Measurements from ENCODE around the gene FUT3. TPM values are rescaled to one million over a fixed set of nuclear protein-coding genes. Genes with fewer than 3 reads are reported as not detected.

Gene FUT3
- polyA plus RNA-seq, 3 donors: not detected

DNA sequence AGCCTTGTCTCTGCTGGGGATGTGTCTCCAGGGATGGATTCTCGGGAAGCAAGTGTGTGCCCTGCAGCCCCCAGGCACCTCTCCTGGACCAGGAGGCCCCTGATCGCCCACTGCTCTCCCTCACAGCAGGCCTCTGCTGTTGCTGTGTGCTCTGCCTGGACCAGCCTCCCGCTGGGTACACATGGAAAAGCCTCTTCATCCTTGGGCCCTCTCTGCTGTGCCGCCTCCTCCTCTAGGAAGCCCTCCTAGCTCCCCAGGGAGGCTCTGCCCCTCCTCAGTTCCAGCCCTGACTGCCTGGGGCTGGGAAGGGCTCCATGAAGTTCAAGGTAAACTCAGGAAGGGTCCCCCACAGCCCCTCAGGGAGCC is 40.3 kb upstream of the FUT3 start:
- peaks cover 22 to 41% (median 24%) of the 10 kb centered on the region in 3 donors for H3K27me3 Mint-ChIP-seq (ENCODE audit: low read depth in 3 of 3)
- H3K9me3 ChIP-seq (replicated peaks in 1 of 2; ENCODE audit: control insufficient read depth in 1 of 2, insufficient read depth in 1 of 2, low read length in 2 of 2): no peaks in the 10 kb centered on the region
- H3K36me3 ChIP-seq (replicated peaks in 1 of 2; ENCODE audit: control insufficient read depth in 1 of 2, insufficient read depth in 2 of 2, low read length in 2 of 2): peaks cover 18 to 24% of the 10 kb centered on the region in 2 donors
- no peak overlapping the region for H3K4me3 ChIP-seq (replicated peaks in 1 of 3; ENCODE audit: low read depth in 2 of 3, low read length in 3 of 3)
- H3K4me3 Mint-ChIP-seq: no peak overlapping the region
- DNase-seq: no peak
- H3K9me3 Mint-ChIP-seq: peaks cover 0 to 2% (median 0%) of the 10 kb centered on the region in 7 donors
- intact Hi-C loops (cut with micrococcal nuclease): loop anchor here in 1 of 2 donors (5.0 kb wide), 1 partner anchor 84 kb away; the partner anchor contains the start of gene NRTN
- H3K9ac ChIP-seq (ENCODE audit: insufficient read depth, low read length, poor library complexity, severe bottlenecking): no peak overlapping the region
- H3K27ac ChIP-seq (ENCODE audit: low read depth in 1 of 2, low read length in 2 of 2): no peak overlapping the region
- peaks cover 2% of the 10 kb centered on the region for H4K20me1 ChIP-seq (ENCODE audit: insufficient read depth, low read length)
- H3K27ac Mint-ChIP-seq: no peak overlapping the region
- no peaks in the 10 kb centered on the region for H3K4me1 Mint-ChIP-seq
- no peak overlapping the region for H2AFZ ChIP-seq (ENCODE audit: insufficient read depth, low read depth, low read length, poor library complexity, severe bottlenecking)
- TF ChIP-seq, protein P1, sequence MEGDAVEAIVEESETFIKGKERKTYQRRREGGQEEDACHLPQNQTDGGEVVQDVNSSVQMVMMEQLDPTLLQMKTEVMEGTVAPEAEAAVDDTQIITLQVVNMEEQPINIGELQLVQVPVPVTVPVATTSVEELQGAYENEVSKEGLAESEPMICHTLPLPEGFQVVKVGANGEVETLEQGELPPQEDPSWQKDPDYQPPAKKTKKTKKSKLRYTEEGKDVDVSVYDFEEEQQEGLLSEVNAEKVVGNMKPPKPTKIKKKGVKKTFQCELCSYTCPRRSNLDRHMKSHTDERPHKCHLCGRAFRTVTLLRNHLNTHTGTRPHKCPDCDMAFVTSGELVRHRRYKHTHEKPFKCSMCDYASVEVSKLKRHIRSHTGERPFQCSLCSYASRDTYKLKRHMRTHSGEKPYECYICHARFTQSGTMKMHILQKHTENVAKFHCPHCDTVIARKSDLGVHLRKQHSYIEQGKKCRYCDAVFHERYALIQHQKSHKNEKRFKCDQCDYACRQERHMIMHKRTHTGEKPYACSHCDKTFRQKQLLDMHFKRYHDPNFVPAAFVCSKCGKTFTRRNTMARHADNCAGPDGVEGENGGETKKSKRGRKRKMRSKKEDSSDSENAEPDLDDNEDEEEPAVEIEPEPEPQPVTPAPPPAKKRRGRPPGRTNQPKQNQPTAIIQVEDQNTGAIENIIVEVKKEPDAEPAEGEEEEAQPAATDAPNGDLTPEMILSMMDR (IDR thresholded peaks at IDR 0.05): no peak
- peaks cover 15 to 21% of the 10 kb centered on the region in 2 donors for H3K36me3 Mint-ChIP-seq
- H3K79me2 ChIP-seq (ENCODE audit: insufficient read depth, low read length): no peaks in the 10 kb centered on the region
- H3K4me2 ChIP-seq (replicated peaks; ENCODE audit: extremely low read depth, low read length, poor library complexity, severe bottlenecking): no peak overlapping the region
- peaks cover 0 to 14% of the 10 kb centered on the region in 2 donors for H3K27me3 ChIP-seq (ENCODE audit: control insufficient read depth in 2 of 2, insufficient read depth in 2 of 2, low read length in 2 of 2)
- 73% methylated on average over 2 of the region's 4 CpGs for WGBS (ENCODE audit: insufficient coverage)
- no peaks in the 10 kb centered on the region for H3K4me1 ChIP-seq (ENCODE audit: control insufficient read depth in 1 of 2, insufficient read depth in 2 of 2, low read length in 2 of 2)

DNA sequence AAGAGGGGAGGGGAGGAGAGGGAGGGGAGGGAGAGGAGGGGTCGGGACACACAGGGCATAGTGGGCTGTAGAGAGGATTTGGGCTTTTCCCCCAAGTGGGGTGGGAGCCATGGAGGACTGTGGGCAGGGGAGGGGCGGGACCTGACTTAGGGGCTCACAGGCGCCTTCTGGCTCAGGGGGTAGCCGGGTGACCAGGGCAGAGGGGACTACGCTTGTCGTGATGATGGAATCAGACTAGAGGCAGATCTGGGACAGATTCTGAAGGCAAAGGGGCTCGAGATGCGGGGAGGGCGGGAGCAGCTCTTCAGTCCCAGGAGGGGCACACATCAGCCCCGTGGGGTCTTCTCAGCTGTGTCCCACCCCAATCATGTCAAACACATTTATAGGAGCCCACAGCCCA is 38.9 kb upstream of the FUT3 start:
- Histone ChIP-seq H3K9ac (ENCODE audit: insufficient read depth, low read length, poor library complexity, severe bottlenecking) (no peak overlapping the region), H3K36me3 (replicated peaks in 1 of 2; ENCODE audit: control insufficient read depth in 1 of 2, insufficient read depth in 2 of 2, low read length in 2 of 2) (peaks cover 7 to 10% of the 10 kb centered on the region in 2 donors), H3K27me3 (ENCODE audit: control insufficient read depth in 2 of 2, insufficient read depth in 2 of 2, low read length in 2 of 2) (peaks cover 0 to 14% of the 10 kb centered on the region in 2 donors), H4K20me1 (ENCODE audit: insufficient read depth, low read length) (no peaks in the 10 kb centered on the region), H3K4me3 (replicated peaks in 1 of 3; ENCODE audit: low read depth in 2 of 3, low read length in 3 of 3) (no peak overlapping the region), H3K4me1 (ENCODE audit: control insufficient read depth in 1 of 2, insufficient read depth in 2 of 2, low read length in 2 of 2) (no peaks in the 10 kb centered on the region), H3K79me2 (ENCODE audit: insufficient read depth, low read length) (no peaks in the 10 kb centered on the region), H3K9me3 (replicated peaks in 1 of 2; ENCODE audit: control insufficient read depth in 1 of 2, insufficient read depth in 1 of 2, low read length in 2 of 2) (no peaks in the 10 kb centered on the region), H2AFZ (ENCODE audit: insufficient read depth, low read depth, low read length, poor library complexity, severe bottlenecking) (no peak overlapping the region), H3K4me2 (replicated peaks; ENCODE audit: extremely low read depth, low read length, poor library complexity, severe bottlenecking) (no peak overlapping the region), H3K27ac (ENCODE audit: low read depth in 1 of 2, low read length in 2 of 2) (no peak overlapping the region)
- intact Hi-C loops (cut with micrococcal nuclease): loop anchor here in 1 of 2 donors (5.0 kb wide), 1 partner anchor 83 kb away; the partner anchor contains the start of gene NRTN
- Mint-ChIP-seq H3K4me1 (no peaks in the 10 kb centered on the region), H3K36me3 (peaks cover 4 to 7% of the 10 kb centered on the region in 2 donors), H3K27me3 (ENCODE audit: low read depth in 3 of 3) (peaks cover 22 to 41% (median 24%) of the 10 kb centered on the region in 3 donors), H3K9me3 (peaks cover 0 to 4% (median 0%) of the 10 kb centered on the region in 7 donors), H3K4me3 (no peak overlapping the region), H3K27ac (no peak overlapping the region)
- WGBS (ENCODE audit: insufficient coverage): 67% methylated on average over 7 of the region's 10 CpGs
- no peak for DNase-seq
- TF ChIP-seq, protein P1 (IDR thresholded peaks at IDR 0.05): no peak
